GM10266 (cell line): ENCODE data around the gene UNC119.
"Not testable (repeated sequence)": the region's sequence is repeated elsewhere in the genome, so short reads cannot be mapped to it uniquely, and the experiment has no call there.

Source experiments
- DNase-seq: peaks from one replicate; pipeline ENCODE4 v3.0.0; 2012; ENCODE audit errors: extremely low spot score
- CTCF ChIP-seq: IDR thresholded peaks from 2 replicates; pipeline ENCODE4 v1.5.1; 2012; ENCODE audit warnings: mild to moderate bottlenecking, low read depth; ENCODE audit not compliant: control insufficient read depth, insufficient read depth; ENCODE audit errors: missing control alignments

The UNC119 gene

DNA sequence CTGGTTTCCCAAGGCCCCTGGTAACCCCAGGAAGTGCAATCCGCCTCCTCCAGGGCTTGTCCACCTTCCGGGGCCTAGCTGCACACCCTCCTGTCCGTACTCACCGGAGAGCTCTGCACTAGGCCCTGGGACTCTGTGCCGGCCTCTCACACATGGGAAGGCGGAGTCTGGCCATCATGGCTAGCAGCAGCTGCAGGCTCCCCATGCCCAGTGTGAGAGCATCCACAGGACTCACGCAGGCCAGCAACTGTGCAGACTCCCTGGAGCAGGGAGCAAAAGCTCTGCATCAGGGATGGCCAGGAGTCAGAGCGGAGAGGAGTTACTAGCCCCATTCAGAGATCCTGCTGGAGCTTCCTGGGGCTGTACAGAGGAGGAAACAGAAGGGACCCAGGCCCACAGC, 26.0 kb downstream of the UNC119 start:
- no peak for TF ChIP-seq CTCF
- DNase-seq: no peak

DNA sequence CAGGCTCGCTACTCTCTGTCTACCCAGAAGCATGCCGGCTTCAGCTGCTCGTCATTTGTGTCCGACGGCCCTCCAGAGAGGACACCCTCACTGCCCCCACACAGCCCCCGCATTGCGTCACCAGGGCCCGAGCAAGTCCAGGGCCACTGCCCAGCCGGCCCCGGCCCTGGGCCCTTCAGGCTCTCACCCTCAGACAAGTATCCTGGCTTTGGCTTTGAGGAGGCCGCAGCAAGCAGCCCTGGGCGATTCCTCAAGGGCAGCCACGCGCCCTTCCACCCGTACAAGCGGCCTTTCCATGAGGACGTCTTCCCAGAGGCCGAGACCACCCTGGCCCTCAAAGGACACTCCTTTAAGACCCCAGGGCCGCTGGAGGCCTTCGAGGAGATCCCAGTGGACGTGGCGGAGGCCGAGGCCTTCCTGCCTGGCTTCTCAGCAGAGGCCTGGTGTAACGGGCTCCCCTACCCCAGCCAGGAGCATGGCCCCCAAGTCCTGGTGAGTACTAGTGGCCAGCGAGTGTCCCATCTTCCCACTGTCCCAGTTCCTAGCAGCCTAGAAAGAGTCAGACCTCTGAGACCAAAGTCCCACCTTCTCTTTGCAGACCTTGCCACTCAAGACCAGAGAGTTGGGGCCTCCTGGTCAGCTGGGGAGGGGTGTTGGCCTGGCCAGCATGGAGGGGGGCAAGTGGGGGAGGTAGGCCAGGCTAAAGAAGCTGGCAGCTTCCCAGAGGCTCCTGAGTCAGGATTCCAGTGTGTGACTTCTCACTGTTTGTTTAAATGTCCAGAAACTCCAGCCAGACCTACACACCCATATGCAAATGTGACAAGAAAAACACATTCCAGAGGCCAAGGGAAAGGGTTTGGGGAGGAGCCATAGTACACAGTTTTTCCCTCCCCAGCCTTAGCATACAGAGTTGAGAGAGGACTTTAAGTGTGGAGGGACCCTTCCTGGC, 27.7 kb downstream of the UNC119 start:
- DNase-seq: no peak
- TF ChIP-seq CTCF: no peak

GRCh38 chr17:28523876-28524275, 28.5 kb downstream of the UNC119 start:
- TF ChIP-seq CTCF: no peak
- no peak for DNase-seq

- DNase-seq: no peak
- no peak for TF ChIP-seq CTCF
Observed at GRCh38 chr17:28523186-28523585, 29.2 kb downstream of the UNC119 start.

DNA sequence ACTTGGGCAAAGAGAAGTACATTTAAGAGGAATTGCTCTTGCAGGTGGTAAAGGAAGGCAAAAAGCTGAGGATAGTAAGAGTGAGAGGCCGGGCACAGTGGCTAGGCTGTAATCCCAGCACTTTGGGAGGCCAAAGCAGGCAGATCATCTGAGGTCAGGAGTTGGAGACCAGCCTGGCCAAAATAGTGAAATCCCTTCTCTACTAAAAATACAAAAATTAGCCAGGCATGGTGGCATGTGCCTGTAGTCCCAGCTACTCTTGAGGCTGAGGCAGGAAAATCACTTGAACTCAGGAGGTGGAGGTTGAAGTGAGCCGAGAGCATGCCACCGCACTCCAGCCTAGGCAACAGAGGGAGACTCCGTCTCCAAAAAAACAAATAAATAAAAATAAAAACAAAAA, 30.1 kb downstream of the UNC119 start:
- not testable (repeated sequence) for DNase-seq

DNA sequence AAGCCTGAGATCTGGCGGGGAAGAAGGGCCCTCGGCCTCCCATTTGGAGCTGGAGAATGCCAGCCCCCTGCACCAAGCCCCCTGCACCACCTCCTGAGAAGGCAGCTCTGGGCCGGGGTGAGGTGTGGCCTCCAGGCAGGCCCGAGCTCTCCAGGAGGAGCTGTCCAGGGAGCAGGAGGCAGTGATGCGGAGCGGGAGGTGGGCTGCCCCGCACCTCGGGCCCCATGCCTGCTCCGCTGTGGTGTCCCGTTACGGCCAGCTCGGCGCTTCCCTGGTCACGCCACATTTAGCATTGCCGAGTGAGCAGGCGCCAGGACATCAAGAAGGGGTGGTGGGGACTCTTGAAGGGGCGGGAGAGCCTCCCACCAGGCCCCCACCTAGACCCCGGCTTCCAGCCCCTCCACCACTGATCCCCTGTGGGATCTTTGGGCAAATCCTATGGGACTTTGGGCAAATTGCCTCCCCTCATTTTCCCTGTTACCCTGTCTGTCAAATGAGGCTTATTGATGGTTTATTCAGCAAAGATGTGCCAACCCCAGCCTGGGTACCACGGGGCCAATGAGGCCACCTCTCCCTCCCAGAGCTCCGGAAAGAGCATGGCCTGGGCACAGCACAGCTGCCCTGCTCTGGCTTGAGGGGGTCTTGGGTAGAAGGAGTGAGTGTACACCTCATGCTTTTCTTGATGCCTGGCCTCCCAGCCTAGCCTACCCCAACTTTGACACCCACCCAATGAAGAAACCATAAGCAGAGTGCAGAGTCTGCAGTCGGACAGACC, 30.9 kb downstream of the UNC119 start:
- no peak for DNase-seq
- TF ChIP-seq CTCF: no peak

DNA sequence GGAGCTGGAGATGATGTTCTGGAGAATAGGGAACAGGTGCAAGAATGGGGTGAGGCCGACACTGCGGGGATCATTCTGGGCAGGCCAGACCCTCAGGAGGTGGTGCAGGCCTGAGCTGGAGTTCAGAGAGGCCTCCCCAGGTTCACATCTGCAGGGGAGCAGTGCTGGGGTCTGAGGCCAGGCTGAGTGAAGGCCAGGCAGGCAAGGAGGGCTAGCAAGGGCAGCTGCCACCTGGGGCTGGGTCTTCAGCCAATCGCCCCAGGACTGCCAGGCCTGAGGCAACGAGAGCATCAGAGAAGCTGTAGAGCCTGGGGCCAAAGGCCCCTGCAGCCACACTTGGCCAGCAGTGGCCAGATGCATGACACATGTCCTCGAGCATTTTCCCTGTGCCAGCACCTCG, 31.7 kb downstream of the UNC119 start:
- TF ChIP-seq CTCF: no peak
- DNase-seq: no peak

GRCh38 chr17:28519236-28519635, 33.2 kb downstream of the UNC119 start:
- no peak for TF ChIP-seq CTCF

More at GRCh38 chr17:28519236-28519635, 33.2 kb downstream of the UNC119 start:
- no peak for DNase-seq
